ENCODE measurements around the gene N4BP2L2.
A peak's percentile ranks its signal among the peaks of the same experiment; 100 is the strongest.

Gene N4BP2L2

GRCh38 chr13:32456591-32456990 is 82.0 kb downstream of the N4BP2L2 start:
- peak; percentile 49 for FAIRE-seq

DNA sequence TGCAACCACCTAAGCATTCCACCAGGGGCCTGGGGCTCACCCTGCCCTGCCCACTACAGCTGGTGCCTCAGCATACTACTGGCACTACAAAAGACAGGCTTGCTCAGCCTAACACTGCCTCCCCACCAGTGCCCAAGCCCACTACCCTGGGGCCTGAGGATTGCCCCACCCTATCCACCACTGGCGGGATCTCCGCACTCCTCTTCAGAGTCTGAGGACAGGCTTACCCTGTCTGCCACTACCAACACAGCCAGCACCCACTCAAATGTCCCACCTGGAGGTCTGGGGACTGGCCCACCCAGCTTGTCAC is 83.0 kb downstream of the N4BP2L2 start:
- FAIRE-seq, result no peak

- FAIRE-seq, result no peak
These were observed 83.6 kb downstream of the N4BP2L2 start for GRCh38 chr13:32454886-32455593.

- FAIRE-seq, result no peak
These were observed 84.6 kb downstream of the N4BP2L2 start for GRCh38 chr13:32453981-32454380.

DNA sequence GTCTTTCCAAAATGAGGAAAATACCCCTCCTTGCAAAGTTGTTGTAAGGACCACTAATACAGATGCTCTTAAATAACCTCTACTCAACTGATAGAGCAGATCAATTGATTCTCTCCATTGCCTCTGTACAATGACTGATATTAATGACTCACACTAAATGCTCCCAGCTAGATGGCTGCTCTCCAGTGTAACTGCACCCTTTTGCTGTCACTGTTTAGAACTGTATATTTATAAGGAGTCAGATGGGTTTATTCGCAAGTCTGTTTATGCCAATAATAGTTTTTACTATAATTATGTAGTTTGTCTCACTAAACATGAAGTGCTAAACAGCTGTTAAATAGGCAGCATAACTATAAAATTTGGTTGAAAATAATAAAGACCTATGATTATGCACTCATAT is 89.6 kb downstream of the N4BP2L2 start:
- FAIRE-seq, result no peak

GRCh38 chr13:32447894-32448623 is 90.5 kb downstream of the N4BP2L2 start:
- FAIRE-seq, result no peak

DNA sequence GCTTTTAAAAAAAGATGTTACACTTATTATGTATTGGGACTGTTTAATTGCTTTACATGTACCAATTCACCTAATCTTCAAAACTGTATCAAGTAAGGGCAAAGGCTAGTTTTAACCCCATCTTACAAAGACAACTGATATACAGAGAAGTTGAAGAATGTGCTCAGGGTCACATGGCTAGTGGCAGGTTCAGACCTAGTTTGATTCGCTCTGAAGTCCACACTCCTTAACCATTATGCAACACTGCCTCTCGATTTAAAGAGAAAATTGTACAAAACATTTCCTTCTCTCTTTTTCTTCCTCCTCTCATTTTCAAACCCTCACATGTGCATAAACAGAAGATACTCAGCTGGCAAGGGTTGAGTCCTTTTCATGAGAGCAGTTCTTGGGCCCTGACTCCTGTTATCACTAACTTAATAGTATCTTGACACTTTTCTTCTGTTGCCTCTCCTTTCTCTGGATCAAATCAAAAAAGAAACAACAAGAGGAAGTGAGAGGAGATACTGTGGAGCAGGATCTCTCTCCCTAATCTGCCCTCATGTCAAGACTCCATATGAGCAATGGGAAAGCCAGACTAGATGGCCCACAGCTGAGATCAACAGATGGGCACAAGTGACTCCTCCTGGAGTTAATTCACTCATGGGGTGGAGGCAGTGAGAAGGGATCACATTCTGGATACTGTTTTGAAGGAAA is 91.7 kb downstream of the N4BP2L2 start:
- FAIRE-seq, result no peak

DNA sequence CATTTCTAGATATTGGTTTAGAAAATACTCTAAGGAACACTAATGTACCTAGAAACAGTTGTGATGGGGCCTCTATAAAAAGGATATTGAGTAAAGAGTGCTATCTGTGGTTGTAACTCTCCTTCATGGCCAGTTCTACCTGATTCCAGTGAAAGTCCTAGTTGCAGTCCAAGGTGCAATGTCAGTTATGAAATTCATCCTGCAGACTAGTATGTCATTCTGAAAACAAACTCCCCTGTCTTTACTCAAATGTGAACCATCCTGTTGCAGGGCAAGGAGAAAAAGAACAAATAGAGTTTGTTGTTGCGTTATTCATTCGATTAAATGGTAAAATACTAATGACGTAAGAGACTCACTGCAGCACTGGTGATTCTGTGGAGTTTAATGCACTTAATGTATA is 92.4 kb downstream of the N4BP2L2 start:
- no peak for FAIRE-seq

DNA sequence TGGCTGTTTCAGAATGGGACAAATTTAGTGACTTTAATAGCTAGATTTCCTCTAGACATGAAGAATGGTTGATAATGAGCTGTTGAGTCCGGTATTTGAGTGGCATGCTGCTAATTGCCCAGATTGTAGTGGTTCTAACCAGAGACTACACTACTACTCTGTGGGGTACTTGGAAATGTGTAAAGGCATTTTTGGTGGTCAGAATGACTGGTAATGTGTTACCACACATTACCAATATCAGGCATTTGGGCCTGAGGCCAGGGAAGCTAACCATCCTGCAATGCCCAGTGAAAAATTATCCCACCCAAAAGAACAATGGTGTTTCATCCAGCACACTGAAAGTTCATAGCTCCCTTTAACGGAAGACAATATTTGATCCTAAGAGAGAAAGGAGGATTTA is 93.1 kb downstream of the N4BP2L2 start:
- no peak for FAIRE-seq

DNA sequence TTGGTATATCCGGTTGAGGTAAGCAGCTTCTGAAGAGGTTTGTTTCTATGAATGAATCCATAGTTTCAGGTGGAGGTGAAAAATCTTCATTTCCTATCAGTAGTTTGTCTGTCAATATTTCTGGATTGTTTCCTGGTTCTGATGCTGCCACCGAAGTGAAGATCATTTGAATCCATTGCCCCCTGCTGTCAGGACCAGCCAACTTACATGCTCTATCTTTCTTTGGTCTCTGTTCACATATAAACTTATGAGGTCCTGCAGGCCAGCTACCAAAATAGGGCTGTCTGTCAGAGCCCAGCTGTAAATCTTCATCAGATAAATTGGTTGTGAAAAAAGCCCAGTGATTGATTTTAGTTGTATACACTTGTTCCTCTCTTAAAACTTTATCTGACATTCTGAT is 95.5 kb downstream of the N4BP2L2 start:
- FAIRE-seq, result no peak

DNA sequence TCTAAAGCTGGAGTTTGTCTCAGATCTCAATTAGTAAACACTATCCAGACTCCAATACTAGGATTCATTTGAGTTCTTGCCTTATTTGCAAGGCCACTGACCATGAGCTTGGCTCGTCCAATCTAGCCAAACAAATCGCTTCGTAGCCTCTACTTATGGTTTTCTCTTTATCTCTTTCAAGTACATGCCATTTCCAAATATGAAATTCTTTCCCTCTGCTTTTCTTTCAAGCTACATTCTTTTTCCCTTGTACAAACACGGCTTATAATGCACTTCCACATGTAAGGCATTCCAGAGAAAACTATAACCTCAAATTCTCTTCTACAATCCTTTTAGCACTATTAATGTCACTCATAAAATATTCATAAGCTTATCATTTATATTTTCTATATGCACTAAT is 99.7 kb downstream of the N4BP2L2 start:
- FAIRE-seq, result no peak

DNA sequence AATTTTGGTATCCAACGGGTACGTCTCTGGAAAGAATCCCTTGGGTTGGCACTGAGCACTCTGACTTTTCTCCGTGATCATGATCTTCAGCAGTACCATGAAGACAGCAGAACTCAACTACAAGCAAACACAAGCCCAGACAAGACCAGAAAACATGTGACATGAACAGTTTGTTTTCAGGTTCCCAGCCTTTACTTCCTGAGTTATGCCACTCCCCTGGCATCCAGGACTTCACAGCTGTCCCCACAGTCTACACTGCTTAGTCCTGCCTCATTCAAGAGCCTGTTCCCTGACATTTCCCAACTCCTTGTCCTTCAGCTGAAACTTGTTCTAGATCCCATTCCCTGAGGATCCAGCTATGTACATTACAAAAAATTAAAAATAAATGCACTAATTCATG is 105.7 kb downstream of the N4BP2L2 start:
- FAIRE-seq, result no peak

DNA sequence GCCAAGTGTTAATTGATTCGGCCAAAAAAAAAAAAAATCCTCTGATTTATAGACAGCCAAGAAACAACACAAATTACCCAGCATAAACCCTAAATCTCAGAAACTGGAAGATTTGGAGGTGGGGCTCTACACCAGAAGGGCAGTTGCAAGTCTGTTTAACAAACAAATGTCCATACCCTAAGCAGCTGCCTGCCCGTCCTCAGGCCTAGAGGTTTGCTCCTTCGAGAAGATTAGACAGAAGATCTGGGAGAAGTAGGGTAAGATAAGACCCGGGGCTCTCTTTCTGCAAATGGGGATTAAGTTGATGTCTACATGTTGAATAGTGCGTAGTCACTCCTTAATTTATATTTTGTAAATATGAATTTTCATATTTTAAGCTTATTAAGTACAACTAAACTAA is 107.2 kb downstream of the N4BP2L2 start:
- no peak for FAIRE-seq

- no peak for FAIRE-seq
These were observed 108.4 kb downstream of the N4BP2L2 start for GRCh38 chr13:32430018-32430747.

- no peak for FAIRE-seq
These were observed 109.1 kb downstream of the N4BP2L2 start for GRCh38 chr13:32429433-32429909.

GRCh38 chr13:32428581-32429432 is 109.8 kb downstream of the N4BP2L2 start:
- no peak for FAIRE-seq

- no peak for FAIRE-seq
These were observed 110.6 kb downstream of the N4BP2L2 start, which contains the start of gene N4BP2L1 for GRCh38 chr13:32427852-32428580. Gene N4BP2L1, minus strand, starts transcription at chr13:32428130. Its CDS starts 48 bp downstream, at chr13:32428082.

GRCh38 chr13:32426990-32427851 is 111.4 kb downstream of the N4BP2L2 start:
- no peak for FAIRE-seq

DNA sequence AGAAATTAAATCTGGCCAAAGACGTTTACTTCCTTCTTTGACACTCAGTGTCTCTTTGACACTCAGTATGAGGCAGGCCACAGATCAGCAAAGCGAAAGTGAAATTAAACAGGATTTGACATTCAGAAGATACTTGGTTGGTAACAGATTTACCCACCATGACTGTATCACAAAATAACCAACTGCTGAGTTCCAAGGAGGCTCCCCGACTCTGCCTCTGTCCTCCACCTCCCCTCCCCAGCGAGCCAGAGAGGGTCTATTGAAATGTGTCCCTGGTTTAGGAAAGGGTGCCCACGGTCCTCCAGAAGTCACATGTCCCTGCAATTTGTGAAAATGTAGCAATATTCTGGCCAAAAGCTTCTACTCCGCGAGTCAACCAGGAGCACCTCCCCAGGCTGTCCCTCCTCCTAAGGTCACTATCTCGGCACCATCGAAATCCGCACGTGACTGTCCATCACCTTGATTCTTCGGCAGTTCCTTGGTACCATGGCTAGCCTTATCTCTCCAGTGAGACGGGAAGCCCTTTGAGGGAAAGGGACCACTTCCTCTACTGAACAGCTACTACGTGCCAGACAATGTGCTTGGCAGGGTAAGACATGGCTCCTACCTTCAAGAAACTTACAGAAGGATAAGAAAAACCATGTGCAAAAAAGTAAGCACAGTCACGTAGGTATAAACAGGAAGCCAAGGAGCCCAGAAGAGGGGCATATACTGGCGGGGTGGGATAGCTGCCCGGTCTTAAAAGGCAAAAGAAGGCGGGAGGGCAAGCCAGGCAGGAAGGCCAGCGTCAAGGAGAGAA is 112.2 kb downstream of the N4BP2L2 start:
- no peak for FAIRE-seq

Measured in colon (tissue), 2 donors.